ENCODE measurements around the gene LMBR1.

LMBR1 gene

GRCh38 chr7:156666368-156667109 lies 226.4 kb downstream of the LMBR1 start:
- CTCF ChIA-PET, result no interaction called here
- POLR2A ChIA-PET, result no interaction called here

GRCh38 chr7:156665101-156665500 lies 227.9 kb downstream of the LMBR1 start:
- DNase-seq, result no peak
- Histone ChIP-seq H3K27me3 (replicated peaks in 2 of 5; ENCODE audit: control insufficient read depth in 4 of 5, insufficient read depth in 5 of 5, low read length in 4 of 5) (peaks cover 0 to 3% (median 0%) of the 10 kb centered on the region in 5 experiments), H3K4me3 (ENCODE audit: control insufficient read depth in 1 of 7, extremely low read depth in 1 of 7, insufficient read depth in 4 of 7, low read depth in 2 of 7, low read length in 6 of 7) (no peak overlapping the region), H3K4me1 (ENCODE audit: control extremely low read depth in 1 of 4, control insufficient read depth in 4 of 4, insufficient read depth in 4 of 4, low read length in 3 of 4) (no peaks in the 10 kb centered on the region), H3K9me3 (ENCODE audit: control extremely low read depth in 1 of 5, control insufficient read depth in 4 of 5, insufficient read depth in 2 of 5, low read depth in 1 of 5, low read length in 4 of 5) (no peaks in the 10 kb centered on the region), H3K27ac (ENCODE audit: insufficient read depth in 1 of 2, low read depth in 1 of 2, low read length in 2 of 2, poor library complexity in 1 of 2, severe bottlenecking in 2 of 2) (no peak overlapping the region), H3K36me3 (ENCODE audit: control insufficient read depth in 4 of 4, insufficient read depth in 4 of 4, low read length in 3 of 4) (peaks cover 0 to 4% (median 2%) of the 10 kb centered on the region in 4 experiments)
- POLR2A ChIA-PET, result no interaction called here
- 100% methylated on average over 1 of the region's 4 CpGs for WGBS (ENCODE audit: insufficient coverage)
- CTCF ChIA-PET, result no interaction called here

More at GRCh38 chr7:156666368-156667109, 226.4 kb downstream of the LMBR1 start:
- no peaks in the 10 kb centered on the region for H3K4me1 ChIP-seq (ENCODE audit: control extremely low read depth in 1 of 4, control insufficient read depth in 4 of 4, insufficient read depth in 4 of 4, low read length in 3 of 4)
- H3K9me3 ChIP-seq (ENCODE audit: control extremely low read depth in 1 of 5, control insufficient read depth in 4 of 5, insufficient read depth in 2 of 5, low read depth in 1 of 5, low read length in 4 of 5), result no peaks in the 10 kb centered on the region
- H3K4me3 ChIP-seq (ENCODE audit: control insufficient read depth in 1 of 7, extremely low read depth in 1 of 7, insufficient read depth in 4 of 7, low read depth in 2 of 7, low read length in 6 of 7), result no peak overlapping the region
- WGBS (ENCODE audit: insufficient coverage), result 89% methylated on average over 4 of the region's 8 CpGs
- peaks cover 0 to 8% (median 3%) of the 10 kb centered on the region in 4 experiments for H3K36me3 ChIP-seq (ENCODE audit: control insufficient read depth in 4 of 4, insufficient read depth in 4 of 4, low read length in 3 of 4)
- DNase-seq, result no peak
- no peaks in the 10 kb centered on the region for H3K27me3 ChIP-seq (replicated peaks in 2 of 5; ENCODE audit: control insufficient read depth in 4 of 5, insufficient read depth in 5 of 5, low read length in 4 of 5)
- no peak overlapping the region for H3K27ac ChIP-seq (ENCODE audit: insufficient read depth in 1 of 2, low read depth in 1 of 2, low read length in 2 of 2, poor library complexity in 1 of 2, severe bottlenecking in 2 of 2)

DNA sequence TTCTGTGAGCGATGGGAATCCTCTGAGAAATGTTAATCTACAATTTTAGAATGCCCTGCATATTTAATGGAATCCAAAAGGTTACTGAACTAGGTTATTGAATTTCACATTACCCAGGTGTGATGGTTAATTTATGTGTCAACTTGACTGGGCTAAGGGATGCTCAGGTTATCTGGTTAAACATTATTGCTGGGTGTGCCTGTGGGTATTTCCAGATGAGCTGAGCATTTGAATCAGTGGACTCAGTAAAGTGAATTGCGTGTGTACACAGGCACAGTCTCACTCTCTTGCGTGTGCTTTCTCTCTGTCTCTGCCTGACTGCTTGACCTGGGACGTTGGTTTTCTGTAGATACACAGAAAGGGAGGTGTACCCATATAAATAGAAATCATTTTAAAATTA lies 230.7 kb downstream of the LMBR1 start:
- no peaks in the 10 kb centered on the region for H3K4me1 ChIP-seq (ENCODE audit: control extremely low read depth in 1 of 4, control insufficient read depth in 4 of 4, insufficient read depth in 4 of 4, low read length in 3 of 4)
- no peak overlapping the region for H3K27ac ChIP-seq (ENCODE audit: insufficient read depth in 1 of 2, low read depth in 1 of 2, low read length in 2 of 2, poor library complexity in 1 of 2, severe bottlenecking in 2 of 2)
- H3K4me3 ChIP-seq (ENCODE audit: control insufficient read depth in 1 of 7, extremely low read depth in 1 of 7, insufficient read depth in 4 of 7, low read depth in 2 of 7, low read length in 6 of 7), result no peak overlapping the region
- no CpG with 5 or more reads among the region's 4 CpGs for WGBS (ENCODE audit: insufficient coverage)
- DNase-seq, result no peak
- peaks cover 0 to 14% (median 2%) of the 10 kb centered on the region in 5 experiments for H3K27me3 ChIP-seq (replicated peaks in 2 of 5; ENCODE audit: control insufficient read depth in 4 of 5, insufficient read depth in 5 of 5, low read length in 4 of 5)
- CTCF ChIA-PET, result no interaction called here
- POLR2A ChIA-PET, result no interaction called here
- no peaks in the 10 kb centered on the region for H3K9me3 ChIP-seq (ENCODE audit: control extremely low read depth in 1 of 5, control insufficient read depth in 4 of 5, insufficient read depth in 2 of 5, low read depth in 1 of 5, low read length in 4 of 5)
- H3K36me3 ChIP-seq (ENCODE audit: control insufficient read depth in 4 of 4, insufficient read depth in 4 of 4, low read length in 3 of 4), result no peaks in the 10 kb centered on the region

- Histone ChIP-seq H3K27ac (ENCODE audit: insufficient read depth in 1 of 2, low read depth in 1 of 2, low read length in 2 of 2, poor library complexity in 1 of 2, severe bottlenecking in 2 of 2) (no peak overlapping the region), H3K36me3 (ENCODE audit: control insufficient read depth in 4 of 4, insufficient read depth in 4 of 4, low read length in 3 of 4) (no peaks in the 10 kb centered on the region), H3K27me3 (replicated peaks in 2 of 5; ENCODE audit: control insufficient read depth in 4 of 5, insufficient read depth in 5 of 5, low read length in 4 of 5) (peaks cover 0 to 15% (median 2%) of the 10 kb centered on the region in 5 experiments), H3K4me1 (ENCODE audit: control extremely low read depth in 1 of 4, control insufficient read depth in 4 of 4, insufficient read depth in 4 of 4, low read length in 3 of 4) (no peaks in the 10 kb centered on the region), H3K9me3 (ENCODE audit: control extremely low read depth in 1 of 5, control insufficient read depth in 4 of 5, insufficient read depth in 2 of 5, low read depth in 1 of 5, low read length in 4 of 5) (no peaks in the 10 kb centered on the region), H3K4me3 (ENCODE audit: control insufficient read depth in 1 of 7, extremely low read depth in 1 of 7, insufficient read depth in 4 of 7, low read depth in 2 of 7, low read length in 6 of 7) (no peak overlapping the region)
- ChIA-PET CTCF (no interaction called here), POLR2A (no interaction called here)
- DNase-seq, result no peak
- WGBS (ENCODE audit: insufficient coverage), result no CpG with 5 or more reads among the region's 5 CpGs
These were observed 231.3 kb downstream of the LMBR1 start for GRCh38 chr7:156661637-156662036.

DNA sequence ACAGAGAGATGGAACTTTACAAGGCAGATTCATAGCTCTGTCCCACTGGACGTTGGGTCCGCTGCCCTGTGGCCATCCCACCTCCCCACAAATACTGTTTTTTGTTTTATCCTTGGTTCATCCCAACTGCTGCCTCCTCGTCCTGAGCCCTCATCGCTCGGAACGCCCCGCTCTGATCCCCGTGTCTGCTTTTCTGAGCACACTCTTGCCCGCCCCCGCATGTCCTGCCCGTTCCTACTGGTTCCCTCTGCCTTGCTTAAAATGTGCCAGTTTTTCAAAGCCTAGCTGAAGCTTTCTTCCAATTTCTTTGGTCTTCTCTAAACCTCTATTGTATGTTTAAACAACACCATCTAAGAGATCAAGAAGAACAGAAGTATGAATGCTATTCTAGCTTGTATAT lies 233.0 kb downstream of the LMBR1 start:
- POLR2A ChIA-PET, result no interaction called here
- Histone ChIP-seq H3K4me3 (ENCODE audit: control insufficient read depth in 1 of 7, extremely low read depth in 1 of 7, insufficient read depth in 4 of 7, low read depth in 2 of 7, low read length in 6 of 7) (no peak overlapping the region), H3K27me3 (replicated peaks in 2 of 5; ENCODE audit: control insufficient read depth in 4 of 5, insufficient read depth in 5 of 5, low read length in 4 of 5) (peaks cover 0 to 18% (median 2%) of the 10 kb centered on the region in 5 experiments), H3K9me3 (ENCODE audit: control extremely low read depth in 1 of 5, control insufficient read depth in 4 of 5, insufficient read depth in 2 of 5, low read depth in 1 of 5, low read length in 4 of 5) (no peaks in the 10 kb centered on the region), H3K4me1 (ENCODE audit: control extremely low read depth in 1 of 4, control insufficient read depth in 4 of 4, insufficient read depth in 4 of 4, low read length in 3 of 4) (no peaks in the 10 kb centered on the region), H3K36me3 (ENCODE audit: control insufficient read depth in 4 of 4, insufficient read depth in 4 of 4, low read length in 3 of 4) (no peaks in the 10 kb centered on the region), H3K27ac (ENCODE audit: insufficient read depth in 1 of 2, low read depth in 1 of 2, low read length in 2 of 2, poor library complexity in 1 of 2, severe bottlenecking in 2 of 2) (no peak overlapping the region)
- WGBS (ENCODE audit: insufficient coverage), result 70% methylated on average over 11 of the region's 11 CpGs
- CTCF ChIA-PET, result interaction anchor here (1.2 kb wide), 1 partner anchor 13 kb away, joined by 3 read pairs; no protein-coding TSS in a partner anchor
- no peak for DNase-seq

DNA sequence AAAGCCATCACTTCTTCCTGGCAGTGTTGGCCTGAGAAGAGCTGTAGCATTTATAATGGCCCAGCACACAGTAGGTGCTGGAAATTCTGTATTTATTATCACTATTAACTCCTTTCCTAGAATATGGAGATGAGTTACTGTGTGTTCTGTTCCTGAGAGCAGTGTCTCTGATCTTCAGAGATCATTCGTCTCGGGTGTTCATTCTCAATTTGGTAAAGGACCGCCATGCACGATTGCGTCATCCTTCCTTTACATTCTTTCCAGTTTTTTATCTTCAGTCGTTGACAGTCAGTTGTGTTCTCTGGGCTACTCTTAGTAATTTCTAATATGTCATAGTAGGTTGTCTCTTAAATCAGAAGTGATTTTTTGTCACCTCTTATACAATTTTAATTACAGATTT lies 233.8 kb downstream of the LMBR1 start:
- peaks cover 0 to 19% (median 2%) of the 10 kb centered on the region in 5 experiments for H3K27me3 ChIP-seq (replicated peaks in 2 of 5; ENCODE audit: control insufficient read depth in 4 of 5, insufficient read depth in 5 of 5, low read length in 4 of 5)
- no peak for DNase-seq
- no peaks in the 10 kb centered on the region for H3K9me3 ChIP-seq (ENCODE audit: control extremely low read depth in 1 of 5, control insufficient read depth in 4 of 5, insufficient read depth in 2 of 5, low read depth in 1 of 5, low read length in 4 of 5)
- no peaks in the 10 kb centered on the region for H3K4me1 ChIP-seq (ENCODE audit: control extremely low read depth in 1 of 4, control insufficient read depth in 4 of 4, insufficient read depth in 4 of 4, low read length in 3 of 4)
- CTCF ChIA-PET, result no interaction called here
- 90% methylated on average over 2 of the region's 6 CpGs for WGBS (ENCODE audit: insufficient coverage)
- no peak overlapping the region for H3K4me3 ChIP-seq (ENCODE audit: control insufficient read depth in 1 of 7, extremely low read depth in 1 of 7, insufficient read depth in 4 of 7, low read depth in 2 of 7, low read length in 6 of 7)
- H3K36me3 ChIP-seq (ENCODE audit: control insufficient read depth in 4 of 4, insufficient read depth in 4 of 4, low read length in 3 of 4), result no peaks in the 10 kb centered on the region
- no peak overlapping the region for H3K27ac ChIP-seq (ENCODE audit: insufficient read depth in 1 of 2, low read depth in 1 of 2, low read length in 2 of 2, poor library complexity in 1 of 2, severe bottlenecking in 2 of 2)
- POLR2A ChIA-PET, result no interaction called here

- Histone ChIP-seq H3K27me3 (replicated peaks in 2 of 5; ENCODE audit: control insufficient read depth in 4 of 5, insufficient read depth in 5 of 5, low read length in 4 of 5) (peaks cover 0 to 19% (median 2%) of the 10 kb centered on the region in 5 experiments), H3K4me3 (ENCODE audit: control insufficient read depth in 1 of 7, extremely low read depth in 1 of 7, insufficient read depth in 4 of 7, low read depth in 2 of 7, low read length in 6 of 7) (no peak overlapping the region), H3K4me1 (ENCODE audit: control extremely low read depth in 1 of 4, control insufficient read depth in 4 of 4, insufficient read depth in 4 of 4, low read length in 3 of 4) (no peaks in the 10 kb centered on the region), H3K27ac (ENCODE audit: insufficient read depth in 1 of 2, low read depth in 1 of 2, low read length in 2 of 2, poor library complexity in 1 of 2, severe bottlenecking in 2 of 2) (no peak overlapping the region), H3K36me3 (ENCODE audit: control insufficient read depth in 4 of 4, insufficient read depth in 4 of 4, low read length in 3 of 4) (no peaks in the 10 kb centered on the region), H3K9me3 (ENCODE audit: control extremely low read depth in 1 of 5, control insufficient read depth in 4 of 5, insufficient read depth in 2 of 5, low read depth in 1 of 5, low read length in 4 of 5) (no peaks in the 10 kb centered on the region)
- POLR2A ChIA-PET, result no interaction called here
- 93% methylated on average over 4 of the region's 4 CpGs for WGBS (ENCODE audit: insufficient coverage)
- no peak for DNase-seq
- CTCF ChIA-PET, result no interaction called here
These were observed 235.3 kb downstream of the LMBR1 start for GRCh38 chr7:156657681-156658080.

Measured in common myeloid progenitor, CD34-positive (primary cell).